Measurements from ENCODE around the gene CCDC88A.
A peak's percentile ranks its signal among the peaks of the same experiment; 100 is the strongest.
"Not testable (repeated sequence)": the region's sequence is repeated elsewhere in the genome, so short reads cannot be mapped to it uniquely, and the experiment has no call there.

Gene CCDC88A

GRCh38 chr2:55385516-55385915 is 34.1 kb downstream of the CCDC88A start:
- not testable (repeated sequence) for DNase-seq

- no peak for DNase-seq
These were observed 34.9 kb downstream of the CCDC88A start for GRCh38 chr2:55384786-55385185.

DNA sequence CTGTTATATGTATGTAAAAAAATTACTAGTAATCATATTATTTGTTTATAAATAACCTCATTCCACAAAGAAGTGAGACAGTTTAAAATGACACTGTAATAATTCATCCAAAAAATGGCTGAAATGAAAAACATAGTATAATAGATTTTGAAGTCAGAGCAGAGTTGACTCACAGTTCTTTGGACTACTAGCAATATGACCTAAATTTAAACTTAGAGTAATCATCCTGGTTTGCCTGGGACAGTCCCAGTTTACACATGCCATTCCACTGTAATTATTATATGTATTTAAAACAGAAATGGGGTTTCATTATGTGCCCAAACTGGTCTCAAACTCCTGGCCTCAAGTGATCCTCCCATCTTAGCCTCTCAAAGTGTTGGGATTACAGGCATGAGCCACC is 48.3 kb downstream of the CCDC88A start:
- DNase-seq: peak; percentile 8

- no peak for DNase-seq
These were observed 49.4 kb downstream of the CCDC88A start for GRCh38 chr2:55370208-55370607.

DNA sequence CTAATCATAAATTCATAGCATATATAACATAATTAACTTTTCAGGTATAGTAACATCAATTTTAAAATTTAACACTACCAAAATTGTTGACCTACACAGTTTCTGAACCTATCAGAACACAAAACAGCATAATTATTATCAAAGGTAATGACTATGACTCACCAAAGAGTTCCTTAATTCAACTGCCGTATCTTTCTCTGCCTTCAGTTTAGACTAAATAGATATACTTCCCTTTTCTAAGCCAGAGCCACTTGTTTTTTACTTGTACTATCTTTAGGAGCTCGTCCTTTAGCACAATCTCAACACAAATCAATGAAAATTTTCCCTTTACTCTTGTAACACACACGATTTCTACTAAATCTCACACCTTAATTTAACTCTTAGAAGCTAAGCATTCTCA is 54.4 kb downstream of the CCDC88A start:
- DNase-seq: no peak

- DNase-seq: peak; percentile 95
These were observed 55.2 kb downstream of the CCDC88A start for GRCh38 chr2:55364189-55365055.

- no peak for DNase-seq
These were observed 56.0 kb downstream of the CCDC88A start for GRCh38 chr2:55363636-55364035.

GRCh38 chr2:55361465-55362189 is 58.0 kb downstream of the CCDC88A start:
- no peak for DNase-seq

DNA sequence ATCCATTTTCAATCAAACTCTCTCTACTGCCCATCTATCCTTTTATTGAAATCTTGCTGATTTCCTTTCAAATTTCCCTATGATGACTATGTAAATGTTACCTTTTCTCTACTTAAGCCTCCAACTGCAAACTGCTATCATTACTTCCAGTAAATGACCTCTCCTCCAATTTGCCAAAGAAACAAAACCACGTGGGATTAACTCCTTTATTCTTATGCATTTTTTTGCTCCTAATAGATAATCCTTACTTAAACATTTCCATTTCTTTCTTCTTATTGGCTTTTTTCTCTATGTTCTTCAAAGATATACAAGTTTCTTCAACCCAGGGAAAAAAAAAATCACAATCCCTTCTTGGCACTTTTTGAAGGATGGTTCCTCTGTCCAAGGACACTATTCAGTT is 61.2 kb downstream of the CCDC88A start:
- DNase-seq: no peak

DNA sequence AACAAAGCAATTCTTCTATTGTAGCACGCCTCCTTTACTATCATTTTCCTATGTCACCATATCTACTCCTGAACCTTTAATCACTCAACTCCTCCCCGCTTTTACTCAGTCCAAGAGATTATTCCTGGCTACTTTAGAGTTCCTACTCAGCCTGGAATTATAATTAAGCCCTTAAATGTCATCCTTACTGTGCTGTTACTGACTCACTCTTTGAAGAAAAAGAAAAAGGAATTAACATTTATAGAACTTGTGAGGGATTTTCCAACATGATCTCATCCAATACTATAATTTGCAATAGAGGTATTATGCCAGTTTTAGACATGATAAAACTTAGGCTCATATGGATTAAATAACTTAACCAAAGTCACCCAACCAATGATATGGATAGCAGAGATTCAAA is 61.7 kb downstream of the CCDC88A start:
- DNase-seq: peak; percentile 30

- DNase-seq: no peak
These were observed 62.5 kb downstream of the CCDC88A start for GRCh38 chr2:55357164-55357563.

DNA sequence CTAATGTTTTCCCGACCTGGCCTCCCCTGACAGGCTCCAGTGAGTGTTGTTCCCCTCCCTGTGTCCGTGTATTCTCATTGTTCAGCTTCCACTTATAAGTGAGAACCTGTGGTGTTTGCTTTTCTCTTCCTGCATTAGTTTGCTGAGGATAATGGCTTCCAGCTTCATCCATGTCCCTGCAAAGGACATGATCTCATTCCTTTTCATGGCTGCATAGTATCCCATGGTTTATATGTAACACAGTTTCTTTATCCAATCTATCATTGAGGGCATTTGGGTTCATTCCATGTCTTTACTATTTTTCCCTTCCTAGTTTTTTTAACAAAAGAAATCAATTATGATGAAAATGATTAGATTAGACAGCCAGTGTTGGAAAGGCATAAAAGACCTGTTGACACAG is 63.5 kb downstream of the CCDC88A start:
- DNase-seq: not testable (repeated sequence)

DNA sequence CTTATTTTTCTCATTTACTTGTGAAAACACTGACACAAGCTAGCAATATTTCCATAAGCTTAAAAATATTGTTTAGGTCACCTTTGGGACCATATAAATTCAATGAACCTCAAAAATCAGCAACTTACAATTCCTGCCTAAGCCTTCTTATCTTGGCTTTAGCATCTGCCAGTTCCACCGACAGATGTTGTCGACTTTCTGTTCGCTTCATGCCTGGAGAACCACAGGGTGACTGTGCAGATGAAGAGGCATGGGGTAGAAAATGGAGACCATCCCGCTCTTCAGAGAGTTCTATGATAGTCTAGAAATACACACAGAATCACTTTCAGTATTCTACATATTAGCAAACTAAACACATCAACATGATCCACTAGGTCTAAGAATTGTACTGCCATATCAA is 64.2 kb downstream of the CCDC88A start:
- no peak for DNase-seq

DNA sequence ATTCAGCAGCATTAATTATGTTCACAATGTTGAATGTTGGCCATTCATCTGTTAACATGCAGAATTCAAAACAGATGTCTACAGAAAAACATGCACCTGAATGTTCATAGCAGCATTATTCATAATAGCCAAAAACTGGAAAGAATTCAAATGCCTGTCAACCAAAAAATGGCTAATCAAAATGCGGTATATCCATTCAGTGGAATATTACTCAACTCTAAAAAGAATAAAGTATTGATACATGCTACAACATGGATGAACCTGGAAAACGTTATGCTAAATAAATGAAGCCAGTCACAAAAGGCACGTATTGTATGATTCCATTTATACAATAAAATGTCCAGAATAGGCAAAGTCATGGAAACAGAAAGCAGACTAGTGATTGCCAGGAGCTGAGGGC is 68.0 kb downstream of the CCDC88A start:
- DNase-seq: no peak

GRCh38 chr2:55345064-55345463 is 74.6 kb downstream of the CCDC88A start:
- no peak for DNase-seq

GRCh38 chr2:55338268-55338667 is 81.4 kb downstream of the CCDC88A start:
- DNase-seq: peak; percentile 40

DNA sequence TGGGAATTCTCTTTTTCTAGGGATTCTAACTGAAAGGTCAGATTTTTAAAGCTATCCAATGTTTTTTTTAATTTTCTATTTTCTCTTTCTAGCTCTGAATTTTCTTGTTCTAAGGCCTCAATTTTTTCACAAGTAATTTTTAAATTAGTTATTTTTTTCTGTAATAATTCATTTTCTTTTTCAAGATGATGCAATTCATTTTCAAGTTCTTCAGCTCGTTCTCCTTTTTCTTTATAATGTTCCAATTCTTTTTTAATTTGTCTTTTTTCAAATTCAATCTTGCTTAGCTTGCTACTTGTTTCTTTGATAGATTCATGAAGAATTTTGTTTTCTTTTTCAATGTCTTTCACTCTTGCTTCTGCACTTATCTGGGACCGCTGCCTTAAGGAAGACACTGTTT is 84.9 kb downstream of the CCDC88A start:
- no peak for DNase-seq

- no peak for DNase-seq
These were observed 88.9 kb downstream of the CCDC88A start for GRCh38 chr2:55330541-55331297.

DNA sequence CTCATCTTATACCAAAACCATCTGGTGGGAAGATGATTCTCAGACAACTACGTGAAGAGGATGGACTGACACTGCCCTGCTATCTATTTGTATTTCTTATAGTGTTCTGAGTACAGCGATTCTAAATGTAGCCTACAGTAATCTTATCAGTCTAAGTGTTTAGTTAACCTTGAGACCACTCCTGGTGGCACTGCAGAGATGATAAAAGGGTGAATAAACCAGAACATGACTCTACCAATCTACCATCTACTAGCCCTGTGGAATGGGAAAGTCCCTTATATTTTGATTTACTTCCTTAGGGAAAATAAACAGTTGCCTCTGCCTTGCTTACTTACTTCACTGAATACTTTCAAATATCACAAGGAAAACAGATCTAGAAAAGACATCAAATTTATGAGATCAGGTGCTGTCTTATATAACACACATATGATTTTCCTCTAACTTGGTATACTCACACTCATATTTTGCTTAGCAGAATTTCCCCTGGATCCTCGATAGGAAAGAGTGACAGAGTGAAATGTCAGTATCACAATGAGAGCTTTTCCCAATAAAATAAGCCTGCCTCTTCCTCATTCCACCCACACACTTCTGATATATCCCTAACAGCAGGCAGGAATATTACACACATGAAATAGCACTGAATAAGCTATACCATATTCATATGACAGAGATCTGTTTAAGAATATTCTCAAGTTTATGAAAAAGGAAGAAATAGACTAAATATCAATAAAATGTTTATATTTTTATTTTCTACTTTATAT is 92.0 kb downstream of the CCDC88A start:
- DNase-seq: no peak

DNA sequence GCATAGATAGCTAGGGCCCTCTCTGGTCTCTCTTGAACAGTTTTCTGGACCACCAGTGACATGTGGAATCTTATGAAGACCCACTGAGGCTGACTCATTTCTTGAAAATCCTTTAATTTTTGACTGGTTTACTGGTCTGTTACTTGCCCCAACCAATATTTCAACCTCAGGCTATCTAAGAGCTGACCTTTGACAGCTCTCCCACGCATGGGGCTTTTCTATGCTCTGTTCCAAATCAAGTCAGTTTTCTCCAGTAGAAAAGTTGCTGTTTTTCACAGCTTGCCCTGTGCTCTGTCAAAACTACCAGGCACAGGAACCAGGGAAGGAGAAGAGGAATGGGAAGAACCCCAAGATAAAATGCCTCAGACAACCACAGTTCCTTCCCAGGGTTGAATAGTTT is 104.7 kb downstream of the CCDC88A start:
- DNase-seq: no peak

GRCh38 chr2:55311444-55311870 is 108.2 kb downstream of the CCDC88A start:
- DNase-seq: peak; percentile 29

- DNase-seq: peak; percentile 45
These were observed 110.2 kb downstream of the CCDC88A start for GRCh38 chr2:55309446-55309845.
